ENCODE measurements around the gene TENM3.

TENM3 gene

DNA sequence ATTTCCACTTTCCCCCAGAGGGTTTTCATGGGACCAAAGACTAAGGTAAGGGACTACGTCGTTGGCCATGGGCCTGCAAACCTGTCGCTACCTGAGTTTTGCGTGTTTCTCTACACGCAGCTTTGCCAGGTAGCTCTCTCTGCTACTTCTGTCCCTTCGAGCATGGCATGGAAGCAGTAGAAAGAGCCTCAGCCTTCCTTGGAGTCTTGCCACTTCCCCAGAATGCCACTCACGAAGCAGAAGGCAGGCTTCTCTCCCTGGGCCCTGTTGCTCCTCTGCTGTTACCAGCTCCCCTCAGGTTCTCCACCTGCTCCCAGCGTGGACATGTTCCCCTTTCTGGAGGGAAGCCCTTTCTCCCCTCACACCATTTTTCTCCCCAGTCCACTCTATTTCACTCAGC lies 381.1 kb downstream of the TENM3 start:
- DNase-seq (ENCODE audit: low read depth): no peak

DNA sequence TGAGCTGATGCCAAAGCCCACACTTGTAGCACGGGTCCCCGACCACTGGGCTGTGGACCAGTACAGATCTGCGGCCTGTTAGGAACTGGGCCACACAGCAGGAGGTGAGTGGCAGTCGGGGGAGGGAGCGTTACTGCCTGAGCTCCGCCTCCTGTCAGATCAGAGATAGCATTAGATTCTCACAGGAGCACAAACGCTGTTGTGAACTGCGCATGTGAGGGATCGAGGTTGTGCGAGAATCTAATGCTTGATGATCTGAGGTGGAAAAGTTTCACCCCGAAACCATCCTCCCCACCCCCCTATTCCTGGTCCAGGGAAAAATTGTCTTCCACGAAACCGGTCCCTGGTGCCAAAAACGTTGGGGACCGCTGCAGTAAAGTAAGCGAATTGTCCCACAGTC lies 382.0 kb downstream of the TENM3 start:
- no peak for DNase-seq (ENCODE audit: low read depth)

DNA sequence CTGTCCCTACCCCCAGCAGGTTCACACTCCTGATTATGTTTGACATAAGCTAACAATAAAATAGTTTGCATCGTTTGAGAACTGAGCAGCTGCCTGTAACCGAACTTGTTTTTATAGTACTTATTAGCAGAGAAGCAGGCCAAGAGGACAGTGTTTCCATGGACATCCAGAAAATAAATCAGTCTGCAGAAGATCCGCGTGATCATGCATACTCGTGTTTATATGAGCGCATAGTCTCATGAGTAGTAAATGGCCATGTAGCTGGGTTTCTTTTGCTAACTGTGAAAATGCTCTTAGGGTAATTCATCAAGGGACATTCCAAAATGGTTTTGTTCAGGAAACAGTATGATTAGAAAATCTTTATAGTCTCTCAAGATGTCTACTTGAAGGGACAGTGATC lies 384.8 kb downstream of the TENM3 start:
- no peak for DNase-seq (ENCODE audit: low read depth)

DNA sequence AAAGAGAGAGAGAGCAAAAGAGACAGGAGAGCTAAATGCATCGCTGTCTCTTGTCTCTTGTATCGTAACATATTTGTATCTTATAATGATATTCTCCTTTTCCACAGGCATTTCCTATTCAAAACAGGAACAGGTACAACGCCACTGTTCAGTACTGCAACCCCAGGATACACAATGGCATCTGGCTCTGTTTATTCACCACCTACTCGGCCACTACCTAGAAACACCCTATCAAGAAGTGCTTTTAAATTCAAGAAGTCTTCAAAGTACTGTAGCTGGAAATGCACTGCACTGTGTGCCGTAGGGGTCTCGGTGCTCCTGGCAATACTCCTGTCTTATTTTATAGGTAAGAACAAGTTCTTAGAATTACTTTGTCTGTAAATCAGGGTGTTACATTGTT lies 385.3 kb downstream of the TENM3 start:
- no peak for DNase-seq (ENCODE audit: low read depth)

DNA sequence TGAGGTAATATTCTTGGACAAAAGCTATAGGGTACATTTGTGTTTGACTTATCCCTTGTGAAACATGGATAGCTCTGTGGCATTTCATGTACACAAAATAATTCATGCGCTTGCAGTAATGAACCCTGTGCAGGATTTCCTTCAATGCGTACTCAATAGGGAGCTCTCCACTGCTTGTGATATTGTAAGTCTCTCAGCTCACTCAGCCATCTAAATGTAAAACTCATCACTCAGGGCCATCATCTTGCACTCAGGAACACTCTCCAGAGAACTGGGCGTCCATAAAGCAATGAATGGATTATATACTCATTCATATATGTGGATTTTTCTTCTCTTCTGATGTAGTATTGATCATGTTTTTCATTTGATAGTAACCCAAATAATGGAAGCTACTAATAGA lies 385.9 kb downstream of the TENM3 start:
- DNase-seq (ENCODE audit: low read depth): no peak

DNA sequence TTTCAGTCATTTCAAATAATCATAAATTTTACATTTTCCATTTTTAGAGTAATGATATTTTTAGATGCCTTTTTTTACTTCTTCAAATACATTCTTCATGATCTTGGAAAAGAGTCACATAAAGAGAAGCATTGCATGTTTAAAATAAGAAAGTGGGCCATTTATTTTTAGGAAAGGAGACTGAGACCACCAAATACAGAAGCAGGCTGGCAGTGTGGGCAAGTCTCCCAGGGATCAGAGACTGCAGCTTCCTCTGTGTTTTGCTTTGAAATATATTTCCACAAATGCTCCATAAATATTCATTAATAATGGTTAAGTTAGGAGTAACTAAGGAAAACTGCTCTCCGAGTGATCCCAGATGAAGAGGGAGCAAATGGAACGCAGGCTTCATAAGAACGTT lies 397.3 kb downstream of the TENM3 start:
- no peak for DNase-seq (ENCODE audit: low read depth)

DNA sequence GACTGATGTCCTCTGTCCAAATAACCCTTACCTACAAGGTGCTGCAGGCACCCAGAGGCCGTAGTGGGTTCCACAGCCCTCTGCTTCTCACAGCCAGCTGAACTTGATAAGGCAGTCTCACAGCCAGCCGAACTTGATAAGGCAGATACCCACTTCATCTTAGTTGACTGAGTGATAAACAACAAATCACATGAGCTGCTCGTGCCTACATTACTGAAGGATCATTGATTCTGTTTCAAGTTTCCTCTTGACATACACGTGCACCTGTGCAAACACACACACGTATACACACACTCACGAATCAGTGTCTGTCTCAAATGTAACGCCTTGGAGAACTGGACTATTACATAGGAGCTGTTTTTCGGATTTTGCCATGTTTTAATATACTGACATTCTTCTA lies 397.7 kb downstream of the TENM3 start:
- DNase-seq (ENCODE audit: low read depth): no peak

DNA sequence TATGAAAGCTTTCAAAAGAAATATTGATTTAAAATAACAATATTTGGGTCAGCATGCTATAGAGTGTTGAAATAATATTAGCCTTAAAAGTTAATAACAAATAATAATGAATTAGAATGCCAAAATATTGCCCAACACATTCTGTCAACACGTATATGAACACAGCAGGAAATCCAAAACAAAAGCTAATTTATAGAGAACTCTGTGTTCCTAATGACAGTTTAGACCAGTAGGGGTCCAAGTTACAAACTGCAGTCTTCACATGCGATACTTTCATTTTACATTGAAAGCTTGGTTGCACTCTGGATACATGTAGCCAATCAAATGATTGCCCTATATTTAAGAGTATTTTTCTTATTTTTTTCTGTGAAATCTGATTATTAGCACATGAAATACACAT lies 399.6 kb downstream of the TENM3 start:
- no peak for DNase-seq (ENCODE audit: low read depth)

DNA sequence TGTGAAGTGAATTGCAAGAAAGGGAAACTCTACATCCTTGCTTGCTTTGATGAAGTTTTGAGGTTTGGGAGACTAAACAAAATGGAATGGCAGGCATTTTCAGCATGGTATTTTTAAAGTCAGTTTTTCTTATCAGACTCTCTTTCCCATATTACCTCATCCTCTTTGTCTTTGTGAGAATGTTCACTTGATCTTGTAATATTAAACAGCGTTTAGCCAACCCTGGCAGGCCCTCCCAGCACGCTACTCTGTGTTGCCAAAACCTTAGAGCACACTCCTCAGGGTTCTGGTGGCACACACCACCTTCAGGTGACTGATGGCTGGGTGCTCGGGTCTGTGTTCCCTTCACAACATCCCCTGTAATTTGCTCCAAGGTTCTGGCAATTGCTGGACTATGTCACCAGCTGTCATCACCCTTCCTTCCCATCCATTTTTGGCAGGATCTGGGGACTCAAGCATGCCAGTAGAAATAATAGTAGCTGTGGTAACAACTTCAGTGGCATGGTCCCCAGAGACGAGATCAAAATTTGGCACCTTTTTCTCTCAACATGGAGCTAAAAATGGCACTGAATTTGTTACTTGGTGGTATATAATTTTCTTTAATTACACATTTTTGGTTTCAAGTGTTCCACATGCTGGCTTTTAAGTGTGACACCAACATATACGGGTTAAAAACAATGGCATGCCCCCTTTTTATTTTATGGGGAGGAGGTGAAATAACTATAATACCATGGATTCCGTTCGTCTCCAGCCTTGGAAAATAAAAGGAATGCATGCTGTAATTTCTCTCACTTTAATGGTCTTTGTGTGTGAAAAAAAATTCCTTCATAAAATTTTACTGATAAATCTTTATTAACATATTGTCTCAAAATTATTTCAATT lies 400.8 kb downstream of the TENM3 start:
- DNase-seq (ENCODE audit: low read depth): no peak

DNA sequence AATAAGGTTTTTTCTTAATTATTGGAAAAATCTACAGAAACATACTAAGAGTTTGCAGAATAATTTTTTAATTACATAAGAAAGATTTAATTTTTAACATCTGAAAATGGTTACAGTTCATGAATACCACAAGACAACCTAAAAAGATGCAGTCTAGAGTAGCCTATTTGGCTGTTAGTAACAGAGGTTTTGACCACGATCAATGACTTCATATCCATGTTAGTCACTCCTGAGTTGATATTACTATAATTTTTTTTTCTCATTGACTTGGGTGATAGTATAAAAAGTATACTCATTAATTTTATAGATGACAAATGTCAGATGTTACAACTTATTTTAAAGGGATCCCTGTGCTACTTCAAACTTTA lies 401.5 kb downstream of the TENM3 start:
- DNase-seq (ENCODE audit: low read depth): no peak

DNA sequence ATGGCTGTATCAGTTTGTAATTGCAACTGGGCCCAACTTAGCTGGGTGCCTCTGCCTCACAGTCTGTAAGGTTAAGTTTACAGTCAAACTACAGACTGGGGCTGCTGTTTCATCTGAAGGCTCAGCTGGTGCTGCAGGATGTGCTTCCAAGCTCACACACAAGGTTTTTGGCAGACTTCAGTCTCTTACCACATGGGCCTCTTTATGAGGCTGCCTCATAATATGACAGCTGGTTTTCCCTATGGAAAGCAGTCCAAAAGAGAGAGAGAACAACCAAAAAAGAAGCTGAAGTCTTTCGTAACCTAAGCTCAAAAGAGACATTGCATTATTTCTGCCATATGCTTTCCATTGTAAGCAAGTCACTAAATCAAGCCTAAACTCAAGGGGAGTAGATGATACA lies 402.3 kb downstream of the TENM3 start:
- no peak for DNase-seq (ENCODE audit: low read depth)

DNA sequence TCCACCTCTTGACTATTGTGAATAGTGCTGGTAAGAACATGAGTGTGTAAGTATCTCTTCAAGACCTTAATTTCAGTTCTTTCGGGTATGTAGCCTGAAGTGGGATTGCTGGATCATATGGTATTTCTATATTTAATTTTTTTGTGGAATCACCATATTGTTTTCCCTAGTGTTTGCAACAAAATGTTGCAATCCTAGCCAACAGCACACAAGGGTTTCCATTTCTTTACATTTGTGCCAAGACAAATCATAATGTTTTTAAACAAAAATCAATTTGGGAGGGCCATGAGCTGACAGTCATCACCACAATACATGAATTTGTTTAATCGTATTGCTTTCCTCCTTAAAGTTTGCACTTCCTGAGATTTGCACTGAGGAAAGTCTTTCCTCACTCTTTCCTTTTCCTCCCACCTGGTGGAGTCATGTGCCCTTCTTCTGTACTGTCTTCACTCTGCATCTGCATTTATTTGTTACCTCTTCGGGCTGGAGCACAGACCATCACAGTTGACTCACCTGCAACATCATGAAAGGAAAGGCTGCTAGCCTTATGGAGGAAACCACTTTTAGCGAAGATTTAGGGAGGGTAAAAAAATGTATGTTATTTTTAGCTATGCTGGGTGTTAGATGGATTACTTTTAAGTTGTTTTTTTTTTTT lies 404.6 kb downstream of the TENM3 start:
- DNase-seq (ENCODE audit: low read depth): no peak

DNA sequence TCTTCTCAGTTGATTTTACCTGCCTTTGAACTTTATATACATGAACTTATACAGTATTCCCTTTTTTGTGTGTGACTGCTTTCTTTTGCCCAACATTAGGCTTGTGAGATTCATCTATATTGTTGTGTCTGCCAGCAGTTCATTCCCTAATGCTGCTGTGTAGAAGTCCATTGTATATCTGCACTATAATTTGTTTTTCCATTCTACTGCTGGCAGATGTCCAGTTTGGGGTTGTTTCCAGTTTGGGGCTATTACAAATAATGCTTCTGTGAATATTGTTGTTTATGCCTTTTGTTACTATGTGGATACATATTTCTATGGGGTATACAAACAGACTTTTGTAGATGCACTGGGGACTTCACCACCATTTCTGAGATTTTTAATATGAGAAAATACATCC lies 405.6 kb downstream of the TENM3 start:
- no peak for DNase-seq (ENCODE audit: low read depth)

DNA sequence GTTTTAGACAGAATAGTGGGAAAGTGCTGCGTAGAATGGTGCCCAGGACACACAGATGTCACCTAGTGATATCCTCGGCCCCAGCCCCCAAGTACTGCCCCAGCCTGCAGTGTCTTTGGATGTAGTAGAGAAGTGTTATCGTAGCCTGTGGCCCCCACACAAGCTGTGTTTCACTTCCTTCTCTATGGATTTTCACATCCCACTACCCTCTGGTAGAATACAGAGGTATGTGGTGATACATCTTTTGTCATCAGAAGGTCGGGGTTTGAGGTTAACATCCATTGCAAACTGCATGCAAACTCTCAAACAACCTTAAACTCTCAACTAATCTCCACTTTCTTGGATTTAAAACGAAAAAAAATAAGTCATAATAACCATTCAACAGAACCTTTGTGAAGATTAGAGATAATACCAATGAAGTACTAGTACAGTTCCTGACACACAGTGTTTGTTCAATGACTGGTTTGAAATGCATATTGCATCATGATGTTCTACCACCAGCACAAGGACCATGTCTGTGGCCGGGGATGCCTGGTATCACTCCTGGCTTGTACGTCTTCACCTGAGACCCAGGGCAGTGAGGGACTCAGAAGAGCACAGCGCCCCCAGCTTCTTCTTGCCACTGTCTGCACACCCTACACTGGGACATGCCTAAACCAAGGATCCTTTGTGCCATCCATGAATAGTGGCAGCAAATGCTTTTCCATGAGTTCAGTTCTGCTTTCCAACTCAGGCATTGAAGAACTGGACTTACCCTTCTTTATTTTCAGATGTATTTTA lies 406.7 kb downstream of the TENM3 start:
- DNase-seq (ENCODE audit: low read depth): no peak

DNA sequence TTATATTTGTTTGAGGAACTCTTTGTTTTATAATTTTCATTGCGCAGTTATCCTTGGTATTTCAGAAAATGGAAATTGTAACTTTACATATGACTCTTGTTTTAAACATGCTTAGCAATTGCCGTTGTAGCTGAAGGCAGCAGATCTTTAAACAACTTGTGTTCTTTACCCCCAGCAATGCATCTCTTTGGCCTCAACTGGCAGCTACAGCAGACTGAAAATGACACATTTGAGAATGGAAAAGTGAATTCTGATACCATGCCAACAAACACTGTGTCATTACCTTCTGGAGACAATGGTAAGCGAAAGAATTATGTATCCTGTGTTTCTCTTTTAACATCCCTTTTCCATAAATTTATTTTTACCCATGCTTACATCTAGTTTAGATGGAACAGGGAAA lies 410.4 kb downstream of the TENM3 start:
- no peak for DNase-seq (ENCODE audit: low read depth)

DNA sequence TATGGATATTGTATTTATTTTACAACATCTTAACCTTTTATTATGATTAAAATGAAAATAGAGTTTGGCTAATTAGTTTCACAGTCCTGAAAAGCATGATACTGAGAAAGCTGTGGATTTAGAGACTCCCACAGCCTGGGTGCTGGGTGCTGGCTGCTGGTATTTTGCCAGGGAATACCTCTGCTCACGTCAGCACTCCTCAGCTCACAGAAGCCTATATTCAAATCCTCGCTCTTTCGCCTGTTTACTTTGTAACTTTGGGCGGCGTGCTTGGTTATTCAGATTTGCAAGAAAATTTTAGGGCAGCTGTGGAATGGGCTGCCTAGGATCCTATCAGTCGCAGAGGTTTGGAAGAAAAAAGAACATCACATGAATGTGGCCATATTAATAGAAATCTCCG lies 412.1 kb downstream of the TENM3 start:
- DNase-seq (ENCODE audit: low read depth): no peak

DNA sequence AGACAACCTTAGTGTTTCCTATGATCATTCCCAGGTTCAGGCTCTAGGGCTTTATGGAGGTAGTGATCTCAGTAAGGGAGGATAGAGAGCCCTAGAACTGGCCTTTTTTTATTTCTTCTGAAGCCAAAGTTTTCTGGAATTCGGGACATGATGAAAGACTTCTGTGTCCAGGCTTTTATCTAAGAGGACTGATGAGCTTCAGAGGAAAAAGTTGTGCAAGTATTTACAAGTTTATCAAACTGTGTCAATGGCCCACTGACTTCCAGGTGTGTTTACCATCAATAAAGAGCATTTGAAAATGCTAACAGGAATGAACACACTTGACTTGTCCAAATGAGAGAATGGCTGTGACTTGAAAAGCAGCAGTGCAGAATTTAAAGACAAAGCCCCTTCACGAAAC lies 419.3 kb downstream of the TENM3 start:
- DNase-seq (ENCODE audit: low read depth): no peak

DNA sequence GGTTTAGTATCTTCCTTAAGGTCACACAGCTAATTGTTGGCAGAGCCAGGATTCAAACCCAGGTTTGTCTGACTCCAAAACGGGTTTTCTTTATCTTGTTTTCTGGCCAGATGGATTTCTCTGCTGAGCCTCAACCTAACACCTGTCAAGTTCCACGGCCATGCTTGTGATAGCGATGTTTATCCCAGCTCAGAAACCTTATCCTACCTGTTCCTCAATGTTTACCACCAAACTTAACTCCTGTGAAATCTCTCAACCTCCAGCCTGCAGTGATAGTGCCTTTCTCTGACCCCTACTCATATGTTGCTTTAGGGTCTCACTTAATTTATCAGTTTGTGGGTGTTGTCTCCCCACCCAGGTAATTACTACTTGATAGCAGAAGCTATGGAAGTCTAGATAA lies 428.0 kb downstream of the TENM3 start:
- DNase-seq (ENCODE audit: low read depth): no peak

DNA sequence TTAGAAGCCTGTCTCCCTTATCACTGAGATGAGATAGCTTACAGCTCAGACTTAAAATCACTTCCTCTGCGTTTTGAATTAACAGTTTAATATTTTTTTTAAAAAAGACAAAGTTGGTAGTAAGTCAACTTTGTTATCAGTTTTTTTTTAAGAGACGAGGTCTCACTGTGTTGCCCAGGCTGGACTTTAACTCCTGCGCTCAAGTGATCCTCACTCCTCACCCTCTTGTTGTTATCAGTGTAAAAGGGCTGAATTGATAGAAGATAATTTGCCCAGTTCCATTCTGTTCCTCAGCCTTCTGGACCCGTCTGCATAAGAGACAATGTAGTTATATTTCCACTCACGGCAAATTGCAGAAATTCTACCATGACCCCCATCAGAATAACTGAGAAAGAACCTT lies 428.5 kb downstream of the TENM3 start:
- no peak for DNase-seq (ENCODE audit: low read depth)

DNA sequence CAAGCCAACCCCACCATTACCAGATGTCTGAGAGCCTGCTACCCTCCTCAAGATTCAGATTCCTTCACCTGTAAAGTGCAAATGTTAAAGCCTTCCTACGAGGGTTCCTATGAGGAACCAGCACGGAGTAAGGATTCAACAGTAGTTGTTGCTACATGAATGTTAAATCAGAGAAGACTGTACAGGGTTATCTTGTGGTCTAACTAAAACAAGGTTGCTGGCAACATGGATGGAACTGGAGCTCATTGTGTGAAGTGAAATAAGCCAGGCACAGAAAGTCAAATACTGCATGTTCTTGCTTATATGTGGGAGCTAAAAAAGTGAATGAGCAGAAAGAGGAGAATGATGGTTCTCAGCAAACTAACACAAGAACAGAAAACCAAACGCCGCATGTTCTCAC lies 435.4 kb downstream of the TENM3 start:
- DNase-seq (ENCODE audit: low read depth): no peak

DNA sequence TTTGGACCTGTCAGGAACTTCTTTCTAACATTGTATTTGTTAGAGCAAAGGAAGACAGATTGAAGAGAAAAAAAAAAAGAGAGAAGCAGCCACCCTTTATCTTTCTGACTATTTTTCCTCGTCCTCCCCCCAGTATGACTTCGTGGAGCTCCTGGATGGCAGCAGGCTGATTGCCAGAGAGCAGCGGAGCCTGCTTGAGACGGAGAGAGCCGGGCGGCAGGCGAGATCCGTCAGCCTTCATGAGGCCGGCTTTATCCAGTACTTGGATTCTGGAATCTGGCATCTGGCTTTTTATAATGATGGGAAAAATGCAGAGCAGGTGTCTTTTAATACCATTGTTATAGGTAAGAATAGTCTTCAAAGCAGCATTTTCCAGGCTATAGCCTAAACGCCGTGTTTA lies 436.3 kb downstream of the TENM3 start:
- DNase-seq (ENCODE audit: low read depth): no peak

DNA sequence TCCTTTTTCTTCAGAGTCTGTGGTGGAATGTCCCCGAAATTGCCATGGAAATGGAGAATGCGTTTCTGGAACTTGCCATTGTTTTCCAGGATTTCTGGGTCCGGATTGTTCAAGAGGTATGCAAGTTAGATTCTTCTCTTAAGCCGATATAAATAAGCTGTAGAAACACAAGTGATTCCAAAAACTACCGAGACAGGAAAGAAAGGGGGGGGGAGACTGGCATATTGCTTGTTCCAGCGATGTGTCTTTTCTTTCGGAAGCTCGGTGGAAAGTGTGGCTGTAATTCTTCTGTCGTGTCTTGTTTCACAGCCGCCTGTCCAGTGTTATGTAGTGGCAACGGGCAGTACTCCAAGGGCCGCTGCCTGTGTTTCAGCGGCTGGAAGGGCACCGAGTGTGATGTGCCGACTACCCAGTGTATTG lies 437.0 kb downstream of the TENM3 start:
- no peak for DNase-seq (ENCODE audit: low read depth)

DNA sequence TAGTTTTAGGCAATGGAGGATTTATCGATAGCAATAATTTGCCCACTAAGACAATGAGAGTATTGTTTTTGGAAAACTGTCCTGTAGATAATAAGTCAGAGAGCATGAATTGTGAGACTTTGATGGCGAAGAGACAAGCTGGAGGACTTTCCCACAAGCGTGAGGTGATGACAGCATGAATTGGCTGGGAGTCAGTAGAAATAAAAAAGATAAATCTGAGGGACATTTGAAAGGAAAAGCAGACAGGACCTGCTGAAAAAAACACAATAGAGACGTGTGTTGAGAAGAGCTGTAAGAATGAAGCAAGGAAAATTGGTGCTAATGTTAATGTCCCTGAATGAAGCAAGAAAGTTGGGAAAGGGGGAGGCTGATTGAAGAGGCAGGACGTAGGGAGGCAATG lies 440.5 kb downstream of the TENM3 start:
- no peak for DNase-seq (ENCODE audit: low read depth)

Measured in T follicular helper cell (primary cell).